K562 (cell line): ENCODE results near the gene WIPF2. TPM values are rescaled to one million over a fixed set of nuclear protein-coding genes. Genes with fewer than 3 reads are reported as not detected.
A peak's percentile ranks its signal among the peaks of the same experiment; 100 is the strongest.

Source experiments
- CREM ChIP-seq: IDR thresholded peaks from 2 replicates; pipeline ENCODE4 v1.6.1; 2014; ENCODE audit warnings: antibody characterized with exemption, low read depth
- GATA2 ChIP-seq: sonication (generic); formaldehyde crosslinking; IDR thresholded peaks from 2 replicates; pipeline ENCODE4 v1.4.0; 2020; ENCODE audit warnings: mild to moderate bottlenecking, missing genetic modification reagents
- LEF1 ChIP-seq: fragments of 450-650 bp; IDR thresholded peaks from 2 replicates; pipeline ENCODE4 v1.6.1; 2016; ENCODE audit warnings: mild to moderate bottlenecking
- MYNN ChIP-seq, 2 experiments: sonication (generic); formaldehyde crosslinking in 1 of 2; IDR thresholded peaks; 2 replicates each; pipeline versions ENCODE4 v1.5.0 to v1.6.1; 2016 to 2020; ENCODE audit warnings: antibody characterized with exemption in 1 of 2, missing genetic modification reagents in 1 of 2
- ZNF445 ChIP-seq: fragments of 250-450 bp; sonication (Bioruptor Pico); IDR thresholded peaks from 2 replicates; pipeline ENCODE4 v1.4.0; 2020; ENCODE audit warnings: low read depth, mild to moderate bottlenecking, moderate library complexity
- polyA plus RNA-seq, 8 experiments: library from polyadenylated mRNA; depleted of rRNA in 4 of 8; stranded (reverse) in 5 of 8; unstranded in 3 of 8; fragments of >200 nt; fragmentation: Nextera tagmentation in 2 of 8; fragmentation: Illumina TruSeq in 1 of 8; extraction: Ambion mirVana in 2 of 8; extraction: Trizol in 1 of 8; gene quantifications; 2 replicates each; pipeline versions ENCODE4 v1.2.1 to v1.2.3, GENCODE V29; 2011 to 2014; ENCODE audit warnings: inconsistent platforms in 1 of 8, missing spikeins in 1 of 8
- total RNA-seq, 7 experiments: library from RNA; depleted of rRNA in 6 of 7; stranded (reverse); fragments of >200 nt in 6 of 7; fragmentation: Illumina TruSeq in 2 of 7; extraction: Trizol in 2 of 7; gene quantifications; 2 replicates each; pipeline versions ENCODE4 v1.2.1 to v1.2.3, GENCODE V29; 2011 to 2021; ENCODE audit warnings: low replicate concordance in 1 of 7
- TF ChIP-seq, protein P1 (sequence below): sonication (generic); formaldehyde crosslinking; IDR thresholded peaks from 2 replicates; pipeline ENCODE4 v1.4.0; 2020; ENCODE audit warnings: mild to moderate bottlenecking, missing genetic modification reagents
- TF ChIP-seq, protein P2 (sequence below): sonication (generic); formaldehyde crosslinking; IDR thresholded peaks from 2 replicates; pipeline ENCODE4 v1.8.1; 2022; ENCODE audit warnings: missing genetic modification reagents
- TF ChIP-seq, protein P3 (sequence below): fragments of 450-650 bp; IDR thresholded peaks from 2 replicates; pipeline ENCODE4 v1.6.1; 2016; ENCODE audit warnings: mild to moderate bottlenecking, moderate library complexity

The WIPF2 gene
- total and polyA plus RNA-seq, 9 of the 15 experiments (the other 6 are each of a cell fraction or from before 2014, with no cell fraction given) = 3.6 to 15.0 (median 5.3) TPM

DNA sequence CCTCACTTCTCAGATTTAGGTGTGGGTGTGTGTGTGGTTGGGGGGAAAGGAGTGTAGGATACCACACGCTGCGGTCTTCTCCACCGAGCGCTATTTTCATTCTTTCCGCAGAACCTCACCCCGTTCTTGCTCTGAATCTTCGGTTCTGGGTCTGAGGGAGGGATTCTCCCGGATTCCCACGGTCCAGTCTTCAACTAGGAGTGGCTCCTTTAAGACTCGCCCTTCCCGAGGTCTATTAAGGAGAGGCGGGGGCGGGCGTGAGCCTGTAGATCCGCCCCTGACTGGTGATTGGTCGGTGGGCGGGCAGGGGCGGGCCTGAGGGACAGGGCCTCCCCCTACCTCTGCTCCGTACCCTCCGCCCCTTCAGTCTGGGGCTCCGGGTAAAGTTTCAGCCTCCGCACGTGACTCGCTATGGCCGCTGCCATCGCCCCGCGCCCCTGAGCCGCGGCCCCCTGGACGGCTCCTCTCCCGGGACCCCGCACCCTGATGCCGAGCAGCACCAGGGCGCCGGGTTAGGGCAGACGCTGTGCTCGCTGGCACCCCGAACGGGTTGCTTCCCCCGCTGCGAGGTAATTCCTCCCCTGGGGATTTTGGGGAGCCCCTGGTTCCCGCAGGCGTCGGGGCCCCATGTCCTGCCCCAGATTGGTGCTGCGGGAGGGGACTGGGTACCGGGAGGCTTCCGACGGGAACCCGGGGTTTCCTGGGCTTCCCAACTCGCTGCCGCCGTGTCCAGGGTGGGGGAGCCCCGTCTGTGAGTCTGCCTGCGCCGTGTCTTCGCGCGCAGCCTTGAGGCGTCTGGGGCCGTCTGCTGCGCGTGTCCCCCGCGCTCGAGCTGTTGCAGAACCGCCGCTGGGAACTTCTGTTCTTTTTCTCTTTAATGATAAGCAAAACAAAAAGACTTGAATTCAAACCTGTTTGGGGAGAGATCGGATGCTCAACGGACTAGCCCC, 99.1 kb downstream of the WIPF2 start (continued):
- TF ChIP-seq, protein P1, sequence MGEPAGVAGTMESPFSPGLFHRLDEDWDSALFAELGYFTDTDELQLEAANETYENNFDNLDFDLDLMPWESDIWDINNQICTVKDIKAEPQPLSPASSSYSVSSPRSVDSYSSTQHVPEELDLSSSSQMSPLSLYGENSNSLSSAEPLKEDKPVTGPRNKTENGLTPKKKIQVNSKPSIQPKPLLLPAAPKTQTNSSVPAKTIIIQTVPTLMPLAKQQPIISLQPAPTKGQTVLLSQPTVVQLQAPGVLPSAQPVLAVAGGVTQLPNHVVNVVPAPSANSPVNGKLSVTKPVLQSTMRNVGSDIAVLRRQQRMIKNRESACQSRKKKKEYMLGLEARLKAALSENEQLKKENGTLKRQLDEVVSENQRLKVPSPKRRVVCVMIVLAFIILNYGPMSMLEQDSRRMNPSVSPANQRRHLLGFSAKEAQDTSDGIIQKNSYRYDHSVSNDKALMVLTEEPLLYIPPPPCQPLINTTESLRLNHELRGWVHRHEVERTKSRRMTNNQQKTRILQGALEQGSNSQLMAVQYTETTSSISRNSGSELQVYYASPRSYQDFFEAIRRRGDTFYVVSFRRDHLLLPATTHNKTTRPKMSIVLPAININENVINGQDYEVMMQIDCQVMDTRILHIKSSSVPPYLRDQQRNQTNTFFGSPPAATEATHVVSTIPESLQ (CRISPR knock-in tag) = no peak
- no peak for TF ChIP-seq ZNF445 (CRISPR knock-in tag)
- no peak for TF ChIP-seq MYNN (IDR thresholded peaks at IDR 0.05)
- no peak for TF ChIP-seq MYNN (CRISPR knock-in tag; IDR thresholded peaks at IDR 0.05)
- TF ChIP-seq, protein P2, sequence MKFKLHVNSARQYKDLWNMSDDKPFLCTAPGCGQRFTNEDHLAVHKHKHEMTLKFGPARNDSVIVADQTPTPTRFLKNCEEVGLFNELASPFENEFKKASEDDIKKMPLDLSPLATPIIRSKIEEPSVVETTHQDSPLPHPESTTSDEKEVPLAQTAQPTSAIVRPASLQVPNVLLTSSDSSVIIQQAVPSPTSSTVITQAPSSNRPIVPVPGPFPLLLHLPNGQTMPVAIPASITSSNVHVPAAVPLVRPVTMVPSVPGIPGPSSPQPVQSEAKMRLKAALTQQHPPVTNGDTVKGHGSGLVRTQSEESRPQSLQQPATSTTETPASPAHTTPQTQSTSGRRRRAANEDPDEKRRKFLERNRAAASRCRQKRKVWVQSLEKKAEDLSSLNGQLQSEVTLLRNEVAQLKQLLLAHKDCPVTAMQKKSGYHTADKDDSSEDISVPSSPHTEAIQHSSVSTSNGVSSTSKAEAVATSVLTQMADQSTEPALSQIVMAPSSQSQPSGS (CRISPR knock-in tag) = no peak
- no peak for TF ChIP-seq GATA2 (CRISPR knock-in tag)
- peak; percentile 3; the same call in 1 of the 2 replicates for TF ChIP-seq CREM
- TF ChIP-seq, protein P3, sequence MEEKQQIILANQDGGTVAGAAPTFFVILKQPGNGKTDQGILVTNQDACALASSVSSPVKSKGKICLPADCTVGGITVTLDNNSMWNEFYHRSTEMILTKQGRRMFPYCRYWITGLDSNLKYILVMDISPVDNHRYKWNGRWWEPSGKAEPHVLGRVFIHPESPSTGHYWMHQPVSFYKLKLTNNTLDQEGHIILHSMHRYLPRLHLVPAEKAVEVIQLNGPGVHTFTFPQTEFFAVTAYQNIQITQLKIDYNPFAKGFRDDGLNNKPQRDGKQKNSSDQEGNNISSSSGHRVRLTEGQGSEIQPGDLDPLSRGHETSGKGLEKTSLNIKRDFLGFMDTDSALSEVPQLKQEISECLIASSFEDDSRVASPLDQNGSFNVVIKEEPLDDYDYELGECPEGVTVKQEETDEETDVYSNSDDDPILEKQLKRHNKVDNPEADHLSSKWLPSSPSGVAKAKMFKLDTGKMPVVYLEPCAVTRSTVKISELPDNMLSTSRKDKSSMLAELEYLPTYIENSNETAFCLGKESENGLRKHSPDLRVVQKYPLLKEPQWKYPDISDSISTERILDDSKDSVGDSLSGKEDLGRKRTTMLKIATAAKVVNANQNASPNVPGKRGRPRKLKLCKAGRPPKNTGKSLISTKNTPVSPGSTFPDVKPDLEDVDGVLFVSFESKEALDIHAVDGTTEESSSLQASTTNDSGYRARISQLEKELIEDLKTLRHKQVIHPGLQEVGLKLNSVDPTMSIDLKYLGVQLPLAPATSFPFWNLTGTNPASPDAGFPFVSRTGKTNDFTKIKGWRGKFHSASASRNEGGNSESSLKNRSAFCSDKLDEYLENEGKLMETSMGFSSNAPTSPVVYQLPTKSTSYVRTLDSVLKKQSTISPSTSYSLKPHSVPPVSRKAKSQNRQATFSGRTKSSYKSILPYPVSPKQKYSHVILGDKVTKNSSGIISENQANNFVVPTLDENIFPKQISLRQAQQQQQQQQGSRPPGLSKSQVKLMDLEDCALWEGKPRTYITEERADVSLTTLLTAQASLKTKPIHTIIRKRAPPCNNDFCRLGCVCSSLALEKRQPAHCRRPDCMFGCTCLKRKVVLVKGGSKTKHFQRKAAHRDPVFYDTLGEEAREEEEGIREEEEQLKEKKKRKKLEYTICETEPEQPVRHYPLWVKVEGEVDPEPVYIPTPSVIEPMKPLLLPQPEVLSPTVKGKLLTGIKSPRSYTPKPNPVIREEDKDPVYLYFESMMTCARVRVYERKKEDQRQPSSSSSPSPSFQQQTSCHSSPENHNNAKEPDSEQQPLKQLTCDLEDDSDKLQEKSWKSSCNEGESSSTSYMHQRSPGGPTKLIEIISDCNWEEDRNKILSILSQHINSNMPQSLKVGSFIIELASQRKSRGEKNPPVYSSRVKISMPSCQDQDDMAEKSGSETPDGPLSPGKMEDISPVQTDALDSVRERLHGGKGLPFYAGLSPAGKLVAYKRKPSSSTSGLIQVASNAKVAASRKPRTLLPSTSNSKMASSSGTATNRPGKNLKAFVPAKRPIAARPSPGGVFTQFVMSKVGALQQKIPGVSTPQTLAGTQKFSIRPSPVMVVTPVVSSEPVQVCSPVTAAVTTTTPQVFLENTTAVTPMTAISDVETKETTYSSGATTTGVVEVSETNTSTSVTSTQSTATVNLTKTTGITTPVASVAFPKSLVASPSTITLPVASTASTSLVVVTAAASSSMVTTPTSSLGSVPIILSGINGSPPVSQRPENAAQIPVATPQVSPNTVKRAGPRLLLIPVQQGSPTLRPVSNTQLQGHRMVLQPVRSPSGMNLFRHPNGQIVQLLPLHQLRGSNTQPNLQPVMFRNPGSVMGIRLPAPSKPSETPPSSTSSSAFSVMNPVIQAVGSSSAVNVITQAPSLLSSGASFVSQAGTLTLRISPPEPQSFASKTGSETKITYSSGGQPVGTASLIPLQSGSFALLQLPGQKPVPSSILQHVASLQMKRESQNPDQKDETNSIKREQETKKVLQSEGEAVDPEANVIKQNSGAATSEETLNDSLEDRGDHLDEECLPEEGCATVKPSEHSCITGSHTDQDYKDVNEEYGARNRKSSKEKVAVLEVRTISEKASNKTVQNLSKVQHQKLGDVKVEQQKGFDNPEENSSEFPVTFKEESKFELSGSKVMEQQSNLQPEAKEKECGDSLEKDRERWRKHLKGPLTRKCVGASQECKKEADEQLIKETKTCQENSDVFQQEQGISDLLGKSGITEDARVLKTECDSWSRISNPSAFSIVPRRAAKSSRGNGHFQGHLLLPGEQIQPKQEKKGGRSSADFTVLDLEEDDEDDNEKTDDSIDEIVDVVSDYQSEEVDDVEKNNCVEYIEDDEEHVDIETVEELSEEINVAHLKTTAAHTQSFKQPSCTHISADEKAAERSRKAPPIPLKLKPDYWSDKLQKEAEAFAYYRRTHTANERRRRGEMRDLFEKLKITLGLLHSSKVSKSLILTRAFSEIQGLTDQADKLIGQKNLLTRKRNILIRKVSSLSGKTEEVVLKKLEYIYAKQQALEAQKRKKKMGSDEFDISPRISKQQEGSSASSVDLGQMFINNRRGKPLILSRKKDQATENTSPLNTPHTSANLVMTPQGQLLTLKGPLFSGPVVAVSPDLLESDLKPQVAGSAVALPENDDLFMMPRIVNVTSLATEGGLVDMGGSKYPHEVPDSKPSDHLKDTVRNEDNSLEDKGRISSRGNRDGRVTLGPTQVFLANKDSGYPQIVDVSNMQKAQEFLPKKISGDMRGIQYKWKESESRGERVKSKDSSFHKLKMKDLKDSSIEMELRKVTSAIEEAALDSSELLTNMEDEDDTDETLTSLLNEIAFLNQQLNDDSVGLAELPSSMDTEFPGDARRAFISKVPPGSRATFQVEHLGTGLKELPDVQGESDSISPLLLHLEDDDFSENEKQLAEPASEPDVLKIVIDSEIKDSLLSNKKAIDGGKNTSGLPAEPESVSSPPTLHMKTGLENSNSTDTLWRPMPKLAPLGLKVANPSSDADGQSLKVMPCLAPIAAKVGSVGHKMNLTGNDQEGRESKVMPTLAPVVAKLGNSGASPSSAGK = peak; percentile 77
- TF ChIP-seq LEF1 = peak; percentile 36; the same call in 1 of the 2 replicates
